HTERT RPE-1 (cell line): ENCODE measurements around the gene ATG2B.

Source experiments
- in situ Hi-C: fragments of 300-500 bp; cut with MboI; formaldehyde crosslinking; loops from 4 replicates; pipeline ENCODE4 v1.14.3; 2020; ENCODE audit warnings: low sequenced_read_pairs

The ATG2B gene

DNA sequence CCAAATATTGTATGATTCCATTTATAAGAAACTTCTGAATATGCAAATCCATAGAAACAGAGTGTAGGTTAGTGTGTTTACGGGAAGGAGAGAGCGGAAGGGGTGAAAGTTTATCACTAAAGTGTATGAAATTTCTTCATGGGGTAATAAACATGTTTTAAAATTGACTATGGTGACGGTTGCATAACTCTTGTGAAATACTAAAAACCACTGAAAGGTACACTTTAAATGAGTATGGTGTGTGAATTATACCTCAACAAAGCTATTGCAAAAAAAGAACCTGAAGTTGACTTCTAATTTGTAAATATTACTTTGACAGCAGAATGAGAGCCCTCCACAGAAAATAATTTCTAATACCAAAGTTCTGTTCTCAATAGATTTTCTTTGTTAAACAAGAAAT is 47.1 kb downstream of the ATG2B start:
- in situ Hi-C loops = no loop called here

DNA sequence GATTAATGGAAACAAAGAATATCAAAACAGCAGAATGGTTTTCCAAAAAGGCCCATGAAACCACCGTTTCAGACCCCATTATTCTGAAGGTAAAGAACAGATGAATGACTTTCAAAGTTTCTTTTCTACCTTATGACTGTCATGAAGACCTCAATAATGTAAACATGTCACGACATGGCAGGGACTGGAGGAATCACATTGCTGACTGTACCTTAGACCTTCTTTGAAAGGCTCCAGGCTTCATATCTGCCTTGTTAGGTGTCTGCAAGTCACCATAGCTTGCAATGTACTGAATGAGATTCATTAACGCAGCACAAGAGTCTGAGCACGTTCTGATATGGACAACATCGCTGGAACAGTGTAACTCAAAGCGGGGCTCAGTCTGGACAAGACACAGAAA is 52.2 kb downstream of the ATG2B start:
- in situ Hi-C loops = no loop called here

DNA sequence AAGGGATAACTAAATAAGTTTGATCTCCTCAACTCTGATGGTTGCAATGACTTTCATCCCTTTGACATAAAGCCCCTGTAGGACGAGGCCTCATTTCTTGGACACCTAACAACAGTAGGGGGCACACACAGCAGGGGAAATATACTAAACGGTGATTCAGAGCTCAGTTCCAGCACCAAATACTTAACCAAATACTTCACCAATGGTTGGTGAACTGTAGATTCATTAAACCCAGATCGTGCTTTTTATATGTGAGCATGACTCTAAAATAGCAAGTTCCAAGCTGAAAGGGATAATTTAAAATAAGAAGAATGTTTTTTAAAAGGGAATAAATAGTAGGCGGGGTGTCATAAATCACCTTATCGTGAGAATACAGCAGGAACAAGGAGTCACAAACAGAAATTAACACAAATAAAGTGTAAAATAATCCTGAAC is 53.2 kb downstream of the ATG2B start:
- in situ Hi-C loops = no loop called here

DNA sequence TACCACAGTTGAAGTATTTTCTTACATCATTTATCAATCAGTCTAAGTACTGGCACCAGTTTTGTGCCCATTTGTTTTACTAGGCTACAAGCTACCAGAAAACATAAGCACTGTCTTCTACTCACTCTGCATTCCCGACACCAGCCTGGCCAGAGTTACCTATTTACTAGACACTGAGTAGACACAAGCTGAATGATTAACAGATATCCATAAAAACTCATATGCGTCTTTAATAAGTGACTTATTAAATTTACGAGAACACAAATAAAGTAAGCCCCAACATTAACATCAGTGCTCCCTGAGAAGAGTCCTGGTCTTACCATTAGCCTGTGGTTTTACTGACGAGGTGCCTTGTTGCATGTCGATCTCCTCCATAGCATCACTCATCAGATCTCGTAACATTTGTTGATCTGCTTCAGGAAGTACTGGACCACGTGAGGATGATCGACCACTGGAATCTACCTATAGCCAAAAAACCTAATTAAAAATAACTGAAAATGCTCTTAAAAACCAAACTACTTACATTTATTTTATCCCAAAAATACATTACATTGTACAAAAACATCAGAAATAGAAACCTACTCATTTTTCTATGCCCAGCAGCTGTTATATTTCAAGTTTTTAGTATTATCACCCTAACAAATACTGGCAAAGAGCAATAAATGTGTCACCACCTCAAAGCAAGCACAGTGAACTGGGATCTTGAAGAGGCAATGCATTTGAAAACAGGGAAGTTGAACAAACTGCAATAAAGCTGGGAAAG is 53.8 kb downstream of the ATG2B start:
- in situ Hi-C loops = no loop called here

DNA sequence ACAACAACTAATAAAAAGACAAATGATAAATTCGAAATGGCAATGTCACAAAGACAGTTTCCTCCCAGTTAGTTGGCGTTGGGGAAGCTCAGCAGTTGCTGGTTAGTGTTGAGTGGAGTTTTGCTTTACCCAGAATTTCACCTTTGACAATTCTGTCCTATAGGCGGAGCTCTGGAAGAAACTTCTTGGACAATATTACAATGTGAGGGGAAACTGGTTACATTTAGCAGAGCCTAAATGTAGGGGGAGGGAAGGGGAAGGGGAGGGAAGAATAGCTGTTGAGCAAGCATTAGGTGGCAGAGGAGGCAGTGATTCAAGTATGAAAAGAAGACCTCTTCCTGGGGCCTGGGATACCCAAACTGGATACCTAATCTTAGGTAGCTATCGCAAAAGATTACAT is 55.7 kb downstream of the ATG2B start:
- in situ Hi-C loops = no loop called here

DNA sequence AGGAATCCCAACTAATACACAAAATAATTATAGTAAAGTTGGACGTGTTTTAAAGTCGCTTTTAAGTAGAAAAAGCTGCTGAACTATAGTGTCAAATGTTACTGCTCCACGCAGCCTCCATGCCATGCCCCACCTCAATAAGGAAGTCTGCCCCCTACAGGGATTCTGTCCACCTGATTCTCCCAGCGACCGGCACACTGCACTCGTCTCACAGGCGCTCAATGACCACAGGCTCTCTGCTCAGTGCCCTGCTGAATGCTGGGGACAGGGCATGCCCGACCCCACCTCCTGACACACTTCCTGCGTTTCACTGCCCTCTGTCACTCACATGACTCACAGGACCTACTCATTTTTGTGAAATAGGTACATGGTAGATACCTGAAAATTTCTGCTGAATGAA is 58.2 kb downstream of the ATG2B start:
- in situ Hi-C loops = no loop called here

DNA sequence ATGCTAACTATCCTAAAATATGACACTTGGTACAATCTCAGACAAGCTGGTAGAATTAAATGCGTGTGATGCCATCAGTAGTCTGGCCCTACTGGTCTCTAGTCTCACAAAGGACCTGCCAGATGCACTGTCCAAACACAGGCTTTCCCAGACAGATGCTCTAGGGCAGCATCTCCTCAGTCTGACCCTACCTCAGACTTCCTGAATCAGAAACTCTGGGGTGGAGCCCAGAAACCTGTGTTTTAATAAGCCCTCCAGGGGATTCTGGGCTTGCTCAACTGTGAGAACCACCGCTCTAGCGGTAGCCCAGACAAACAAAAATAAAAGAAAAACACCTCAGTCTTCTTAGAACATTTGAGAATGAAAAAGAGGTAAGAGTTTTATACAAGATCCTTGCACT is 59.2 kb downstream of the ATG2B start:
- in situ Hi-C loops = no loop called here

DNA sequence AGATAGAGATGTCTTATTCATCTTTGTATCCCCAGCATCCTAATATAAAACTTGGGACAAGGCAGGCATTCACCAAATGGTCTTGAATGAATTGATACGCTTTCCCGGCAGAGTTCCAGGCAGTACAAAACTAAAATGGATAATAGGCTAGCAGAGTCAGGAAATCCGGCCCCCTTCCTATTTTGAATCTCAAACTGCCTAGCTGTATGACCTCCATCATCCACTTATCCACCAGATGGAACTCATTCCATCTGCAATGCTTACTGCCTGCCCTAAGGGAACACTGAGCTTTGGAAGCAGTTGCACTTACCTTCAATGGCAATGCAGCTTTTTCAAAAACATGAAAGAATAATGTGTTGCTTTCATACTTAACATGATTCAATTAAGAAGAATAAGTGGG is 63.7 kb downstream of the ATG2B start:
- in situ Hi-C loops = no loop called here

DNA sequence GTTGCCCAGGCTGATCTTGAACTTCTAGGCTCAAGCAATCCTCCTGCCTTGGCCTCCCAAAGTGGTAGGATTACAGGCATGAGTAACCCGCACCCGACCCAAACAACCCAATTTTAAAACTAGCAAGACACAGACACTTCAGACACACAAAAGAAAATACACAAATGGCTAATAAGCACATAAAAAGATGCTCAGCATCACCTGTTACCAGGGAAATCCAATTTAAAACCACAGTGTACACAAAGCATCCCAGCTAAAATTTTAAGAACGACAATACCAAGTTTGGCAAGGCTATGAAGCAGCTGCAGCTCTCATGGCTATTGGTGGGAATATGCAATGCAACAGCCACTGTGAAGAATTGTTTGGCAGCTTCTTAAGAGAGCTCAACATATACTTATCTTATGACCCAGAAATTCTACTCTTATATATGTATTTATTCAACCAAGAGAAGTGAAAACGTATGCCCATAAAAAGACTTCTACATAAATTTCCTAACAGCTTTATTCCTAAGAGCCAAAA is 65.1 kb downstream of the ATG2B start:
- in situ Hi-C loops = no loop called here

DNA sequence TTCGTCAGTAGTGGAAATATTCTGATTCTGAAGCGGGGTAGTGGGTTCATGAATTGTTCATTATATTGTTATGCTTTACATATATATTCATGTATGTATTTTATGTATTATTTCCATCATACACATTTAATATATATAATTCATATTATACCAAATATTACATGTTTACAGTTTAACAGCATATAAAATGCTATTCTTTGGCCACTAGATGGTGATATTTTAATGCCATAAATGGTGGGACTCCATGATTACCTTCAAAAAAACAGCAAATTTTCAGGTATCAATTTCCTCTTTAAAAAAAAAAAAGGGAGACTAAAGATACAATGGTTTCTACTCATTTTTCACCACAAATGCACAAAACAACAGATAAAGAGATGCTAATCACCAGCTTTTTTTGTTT is 66.1 kb downstream of the ATG2B start:
- in situ Hi-C loops = no loop called here

DNA sequence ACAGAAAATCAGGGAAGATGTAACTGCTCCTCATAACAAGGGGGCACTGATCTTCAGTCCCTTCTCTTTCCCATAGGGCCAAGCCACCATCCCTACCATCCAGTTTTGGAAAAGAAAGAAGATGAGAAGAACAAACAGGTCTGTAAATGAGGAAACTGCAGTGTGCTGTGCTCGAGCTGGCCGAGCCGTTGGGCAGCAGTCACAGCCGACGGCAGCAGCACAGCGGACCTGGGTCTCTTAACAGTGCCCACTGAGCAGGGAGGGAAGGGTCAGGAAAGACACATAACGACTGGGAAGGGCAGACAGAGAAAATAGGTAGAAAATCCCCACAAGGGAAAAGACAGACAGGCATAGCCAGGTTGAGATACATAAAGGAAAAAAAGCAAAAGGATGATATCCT is 68.9 kb downstream of the ATG2B start:
- in situ Hi-C loops = no loop called here

DNA sequence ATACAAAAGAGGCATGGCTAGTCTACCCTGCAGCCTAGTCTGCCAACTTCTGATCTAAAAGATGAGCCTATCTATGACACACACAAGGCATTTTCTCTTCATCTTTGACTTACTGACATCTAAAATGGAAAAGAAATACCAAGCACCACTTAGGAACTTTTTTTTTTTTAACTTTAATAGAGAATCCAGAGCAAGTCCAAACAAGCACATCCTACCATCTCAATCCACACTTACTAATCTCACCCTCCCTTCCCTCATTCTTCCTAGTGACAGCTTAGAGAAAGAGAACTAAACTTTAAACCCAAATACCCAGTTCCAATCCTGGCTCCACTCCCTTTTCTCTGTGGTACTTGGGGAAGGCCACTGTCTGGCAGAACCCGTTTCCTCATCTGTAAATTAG is 75.3 kb downstream of the ATG2B start:
- in situ Hi-C loops = no loop called here

DNA sequence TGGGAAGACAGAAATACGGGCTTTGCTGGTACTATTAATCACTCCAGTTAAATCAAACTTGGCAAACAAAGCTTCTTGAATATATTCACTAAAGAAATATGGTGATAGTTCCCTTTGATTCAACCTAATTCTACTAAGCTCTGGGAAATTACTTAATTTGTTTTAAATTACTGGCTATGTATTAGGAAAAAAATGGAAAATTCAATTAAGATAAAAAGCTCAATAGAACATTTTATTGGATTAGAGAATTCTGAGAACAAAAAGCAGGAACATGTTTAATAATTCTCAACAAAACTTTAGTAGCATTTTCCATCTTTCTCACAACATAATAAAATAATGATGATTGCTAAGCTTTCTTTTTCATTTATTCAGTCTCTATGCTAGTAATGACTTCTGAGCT is 76.9 kb downstream of the ATG2B start:
- in situ Hi-C loops = no loop called here

DNA sequence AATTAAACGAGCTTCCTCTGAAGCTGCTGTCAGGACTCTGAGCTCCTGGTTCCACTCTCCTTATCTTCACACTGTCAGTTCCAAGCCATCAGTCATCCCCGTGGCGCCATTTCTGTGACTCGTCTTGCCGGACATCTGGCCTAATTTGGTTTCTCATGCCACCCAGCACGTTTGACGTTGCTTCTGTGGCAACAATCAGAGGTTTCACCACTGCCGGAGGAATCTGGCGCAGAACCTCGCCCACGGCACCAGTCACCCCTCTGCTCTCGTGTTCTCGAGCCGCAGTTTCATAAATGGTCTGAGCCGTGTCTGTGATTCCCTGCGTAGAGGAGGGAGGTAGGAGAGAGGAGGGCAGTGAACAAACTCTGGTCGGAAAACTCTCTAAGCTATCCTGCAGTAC is 77.5 kb downstream of the ATG2B start:
- in situ Hi-C loops = no loop called here

DNA sequence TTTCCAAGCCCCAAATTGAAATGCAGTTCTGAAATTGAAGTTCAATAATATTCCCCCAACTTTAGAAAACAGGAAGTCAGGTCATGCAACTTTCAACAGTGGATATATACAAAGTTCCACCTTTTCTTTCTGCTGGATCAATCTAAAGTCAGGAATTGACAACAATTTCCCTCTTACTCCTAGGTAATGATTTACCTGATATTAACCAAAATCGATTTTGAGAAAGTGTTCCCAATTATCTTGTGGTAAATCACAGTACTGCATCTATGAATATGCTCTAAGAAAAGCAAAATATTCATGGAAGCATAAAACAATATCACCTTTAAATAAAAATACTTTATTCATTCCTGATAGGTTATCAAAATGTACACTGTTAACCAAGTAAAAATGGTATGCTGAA is 78.7 kb downstream of the ATG2B start:
- in situ Hi-C loops = no loop called here

DNA sequence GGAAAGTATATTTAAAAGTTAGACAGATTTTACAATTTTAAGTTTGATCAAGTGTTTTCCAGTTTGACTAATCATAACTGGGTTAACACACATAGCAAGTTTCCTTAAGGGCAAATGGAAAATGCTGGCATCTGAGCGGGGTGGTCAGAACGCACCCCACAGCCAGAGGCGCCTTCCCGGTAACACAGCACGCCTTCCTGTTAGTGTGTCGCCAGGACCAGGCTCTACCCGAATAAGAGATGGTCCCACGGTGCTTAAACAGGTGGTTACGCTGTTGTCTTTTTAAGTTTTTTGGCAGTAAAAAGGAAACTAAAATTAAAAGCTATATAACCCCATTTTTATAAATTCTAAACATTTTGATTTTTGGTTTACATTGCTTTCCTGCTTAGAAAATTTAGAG is 79.1 kb downstream of the ATG2B start:
- in situ Hi-C loops = no loop called here

DNA sequence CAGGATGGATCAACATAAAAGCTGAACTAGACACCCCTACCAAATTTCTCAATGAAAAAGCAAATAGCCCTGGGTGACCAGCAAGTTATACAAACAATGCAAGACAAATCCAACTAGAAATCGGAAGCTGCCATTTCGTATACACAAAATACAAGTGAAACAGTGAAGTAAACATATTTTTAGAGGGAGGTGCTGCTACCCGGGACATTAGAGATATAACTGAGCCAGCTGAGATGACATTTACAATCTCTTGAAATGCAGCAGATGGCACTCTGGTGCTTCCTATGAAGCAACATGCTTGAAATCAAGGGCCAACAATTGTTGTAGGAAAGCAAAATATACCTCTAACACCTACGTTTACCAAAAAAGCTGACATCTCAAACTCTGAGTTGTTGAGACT is 81.7 kb downstream of the ATG2B start:
- in situ Hi-C loops = no loop called here

DNA sequence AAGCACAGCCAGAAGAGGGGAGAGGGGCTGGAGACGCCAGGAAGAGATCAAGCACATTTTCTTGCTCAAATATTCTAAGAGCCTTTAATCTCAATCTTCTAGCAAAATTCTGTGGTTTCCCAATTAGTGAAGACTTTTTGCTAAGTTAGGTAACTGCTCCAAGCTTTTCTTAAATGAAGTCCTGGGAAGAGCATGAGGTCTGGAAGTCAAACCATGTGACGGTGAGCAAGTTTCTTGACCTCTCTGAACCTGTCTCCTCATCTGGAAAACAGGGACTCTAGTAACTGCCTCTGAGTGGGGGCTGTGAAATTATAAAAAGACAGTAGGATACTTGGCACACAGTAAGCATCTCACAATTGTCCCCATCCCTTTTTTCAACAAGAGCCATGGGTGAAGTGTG is 83.0 kb downstream of the ATG2B start:
- in situ Hi-C loops = no loop called here

DNA sequence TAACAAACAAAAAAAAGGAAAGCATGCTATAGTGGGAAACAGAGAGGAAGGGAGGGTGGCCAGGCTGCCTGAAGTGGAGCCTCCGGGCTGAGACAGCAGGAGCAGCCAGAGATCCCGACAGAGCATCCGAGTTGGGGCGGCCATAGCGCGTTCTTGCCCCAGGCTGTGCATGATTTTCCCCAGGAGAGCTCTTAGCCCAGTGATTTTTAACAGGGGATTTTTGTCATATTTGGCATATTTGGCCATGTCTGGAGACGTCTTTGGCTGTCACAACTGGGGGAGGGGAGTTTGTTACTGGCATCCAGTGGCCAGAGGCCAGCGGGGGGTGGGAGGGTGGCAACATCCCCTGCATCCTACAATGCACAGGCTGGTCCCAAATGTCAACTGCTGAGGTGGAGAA is 83.6 kb downstream of the ATG2B start:
- in situ Hi-C loops = no loop called here

DNA sequence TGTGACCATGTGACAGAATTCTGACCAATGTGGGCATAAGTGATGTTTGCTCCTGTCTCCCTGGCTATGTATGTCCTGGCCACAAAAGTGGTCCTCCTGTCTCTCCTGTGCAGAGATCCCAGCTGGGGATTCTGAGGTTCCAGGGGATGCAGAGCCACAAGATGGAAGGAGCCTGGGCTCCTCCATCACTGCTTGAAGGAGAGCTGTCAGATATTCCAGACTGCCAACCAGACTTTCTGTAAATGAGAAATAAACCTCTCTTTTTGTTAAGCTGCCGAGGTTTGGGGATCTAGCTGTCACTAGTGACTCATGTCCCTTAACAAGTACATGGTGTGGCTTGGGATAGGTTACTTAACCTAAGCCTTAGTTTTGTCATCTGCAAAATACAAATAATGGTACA is 85.3 kb downstream of the ATG2B start:
- in situ Hi-C loops = no loop called here

DNA sequence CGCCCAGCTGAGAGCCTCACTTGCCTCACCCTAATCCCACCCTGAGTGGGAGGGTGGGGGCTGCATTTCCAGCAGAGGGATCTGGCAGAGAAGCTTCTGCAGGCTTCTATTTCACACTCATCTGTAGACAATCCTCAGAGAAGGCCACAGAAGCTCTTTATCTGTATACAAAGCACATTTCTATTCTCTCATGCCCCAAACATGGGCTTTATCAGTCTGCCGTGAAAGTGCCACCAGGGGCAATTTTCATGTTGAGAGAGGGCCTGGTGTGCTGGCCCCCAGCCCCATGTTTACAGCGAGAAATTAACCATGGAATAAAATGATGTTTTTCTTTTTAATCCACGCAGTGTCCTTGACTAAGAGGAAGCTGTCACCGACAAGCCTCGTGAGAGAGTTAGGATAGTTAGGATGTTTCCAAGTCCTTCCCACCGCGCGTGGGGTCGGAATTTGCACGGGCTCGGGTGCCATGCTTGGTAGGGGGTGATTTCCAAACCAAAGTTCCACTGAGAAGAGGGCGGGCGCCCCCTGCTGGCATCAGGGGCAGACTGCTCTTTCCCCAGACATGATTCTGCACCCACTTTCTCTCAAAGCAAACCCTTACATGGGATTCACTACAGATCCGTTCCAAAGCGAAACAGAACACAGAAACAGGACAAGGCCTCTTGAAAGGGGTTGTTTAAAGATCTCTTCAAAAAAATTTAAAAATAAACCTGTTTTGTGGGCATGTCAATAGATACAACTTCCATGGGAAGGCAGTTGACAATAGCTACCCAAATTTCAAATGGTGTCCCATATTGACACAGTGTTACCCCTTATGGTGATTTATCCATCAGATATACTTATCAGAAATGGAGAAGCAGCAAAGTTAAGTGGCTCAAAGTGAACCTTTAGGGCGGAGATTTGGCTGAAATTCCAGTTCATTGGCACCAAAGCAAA is 87.7 kb downstream of the ATG2B start:
- in situ Hi-C loops = no loop called here

DNA sequence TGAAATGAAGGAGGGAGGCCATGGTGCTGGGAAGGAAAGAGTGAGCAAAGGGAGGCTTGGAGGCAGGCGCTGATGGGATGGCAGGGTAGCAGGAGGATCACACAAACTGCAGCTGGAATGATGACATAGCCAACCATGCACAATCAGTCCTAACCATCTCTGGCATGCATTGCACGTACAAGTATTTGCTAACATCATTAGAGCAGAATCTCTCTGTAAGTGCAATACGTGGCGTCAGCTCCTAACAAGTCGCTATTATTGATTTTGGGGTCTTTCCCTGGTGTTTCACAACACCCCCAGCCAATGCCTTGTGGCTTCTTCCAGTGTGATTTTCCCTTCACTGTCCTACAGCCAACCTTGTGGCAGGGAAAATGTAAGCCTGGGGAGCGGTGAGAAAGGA is 88.6 kb downstream of the ATG2B start:
- in situ Hi-C loops = no loop called here
